NCI-H226 (cell line): Measurements from ENCODE around the gene IFT57.

ENCODE experiments used
- DNase-seq: peaks from one replicate; pipeline ENCODE4 v3.0.0-alpha.2; 2015

Gene IFT57

GRCh38 chr3:108215871-108216270, 6.4 kb downstream of the IFT57 start:
- no peak for DNase-seq

DNA sequence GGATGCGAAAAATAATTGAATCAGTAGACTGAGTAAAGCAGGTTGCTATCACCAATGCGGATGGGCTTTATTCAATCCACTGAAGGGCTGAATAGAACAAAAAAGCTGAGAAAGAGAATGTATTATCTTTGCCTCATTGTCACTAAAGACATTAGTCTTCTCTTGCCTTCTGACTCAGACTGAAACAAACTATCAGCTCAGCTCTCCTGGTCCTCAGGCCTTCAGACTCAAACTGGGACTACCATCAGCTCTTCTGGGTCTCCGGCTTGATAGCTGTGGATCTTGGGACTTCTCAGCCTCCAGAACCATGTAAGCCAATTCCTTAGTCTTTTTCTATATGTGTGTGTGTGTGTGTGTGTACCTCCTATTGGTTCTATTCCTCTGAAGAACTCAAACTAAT, 12.6 kb downstream of the IFT57 start:
- no peak for DNase-seq

DNA sequence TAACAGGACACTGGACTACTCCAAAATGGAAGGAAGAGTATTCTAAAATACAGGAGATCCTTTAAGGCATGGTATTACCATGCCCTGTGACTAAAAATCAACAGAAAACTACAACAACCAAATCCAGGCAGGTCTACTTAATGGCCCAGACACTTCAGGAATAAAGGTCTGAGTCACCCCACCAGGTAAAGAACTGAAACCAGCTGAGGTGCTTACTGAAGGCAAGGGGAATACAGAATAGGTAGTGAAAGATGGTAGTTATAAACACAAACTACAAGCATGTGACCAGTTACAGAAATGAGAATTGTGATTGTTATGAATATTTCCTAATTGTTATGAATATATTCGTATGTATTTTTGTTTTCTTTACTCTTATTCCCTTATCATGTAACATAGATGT, 13.4 kb downstream of the IFT57 start:
- DNase-seq = no peak

- DNase-seq = no peak
Observed at GRCh38 chr3:108202834-108203233, 19.4 kb downstream of the IFT57 start.

GRCh38 chr3:108202080-108202479, 20.1 kb downstream of the IFT57 start:
- DNase-seq = no peak

DNA sequence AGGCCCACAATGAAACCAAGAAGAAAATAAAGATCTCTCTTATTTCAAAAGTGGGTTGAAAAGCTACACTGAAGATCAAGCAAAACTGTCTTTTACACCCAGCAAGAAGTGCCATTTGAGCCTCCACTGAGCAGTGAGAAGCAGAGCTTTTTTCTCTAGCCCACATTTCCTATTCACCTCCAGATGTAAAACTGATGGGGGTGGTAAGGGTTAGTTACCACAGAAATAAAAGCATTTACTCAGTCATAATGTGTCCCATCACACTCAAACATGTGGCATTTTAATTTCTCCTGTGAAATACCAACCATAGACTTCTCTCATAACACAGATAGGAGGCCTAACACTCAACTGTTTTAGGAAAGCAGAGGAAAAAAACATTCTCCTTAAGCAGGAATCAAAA, 21.0 kb downstream of the IFT57 start:
- no peak for DNase-seq

GRCh38 chr3:108200578-108200977, 21.6 kb downstream of the IFT57 start:
- DNase-seq = no peak

DNA sequence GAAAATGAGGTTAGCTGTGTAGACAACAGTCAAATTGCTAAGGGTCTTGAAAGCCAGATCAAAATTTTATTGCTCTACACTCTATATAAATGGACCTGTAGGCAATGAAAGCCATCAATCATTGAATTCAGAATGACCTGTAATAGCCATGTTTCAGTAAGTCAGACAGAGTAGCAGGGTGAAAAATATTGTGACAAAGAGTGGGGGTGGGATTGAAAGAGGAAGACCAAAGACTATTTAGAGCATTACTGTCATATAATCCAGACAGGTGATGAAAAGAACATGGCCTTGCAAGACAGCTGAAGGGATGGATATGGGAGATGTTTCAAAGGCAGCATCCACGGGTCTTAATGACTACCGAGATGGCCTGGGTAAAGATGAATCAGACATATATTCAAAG, 22.2 kb downstream of the IFT57 start:
- DNase-seq = no peak

DNA sequence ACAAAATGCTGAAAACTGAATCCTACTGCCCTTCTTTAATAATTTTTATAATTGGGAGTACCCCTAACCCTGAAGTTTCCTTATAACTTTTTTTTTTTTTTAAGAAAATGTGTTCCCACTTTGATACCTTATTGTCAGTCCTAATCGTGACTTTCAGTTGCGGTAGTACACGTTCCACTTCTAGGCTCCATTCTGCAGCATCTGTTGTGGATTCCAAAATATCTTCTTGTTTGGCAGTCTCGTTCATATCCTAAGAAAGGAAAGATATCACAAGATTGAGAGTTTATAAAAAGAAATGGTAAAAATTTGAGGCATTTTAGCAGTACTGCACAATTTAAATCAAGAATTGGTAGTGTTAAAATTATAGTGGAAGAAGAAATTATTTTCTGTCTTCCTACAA, 30.8 kb downstream of the IFT57 start:
- DNase-seq = no peak

DNA sequence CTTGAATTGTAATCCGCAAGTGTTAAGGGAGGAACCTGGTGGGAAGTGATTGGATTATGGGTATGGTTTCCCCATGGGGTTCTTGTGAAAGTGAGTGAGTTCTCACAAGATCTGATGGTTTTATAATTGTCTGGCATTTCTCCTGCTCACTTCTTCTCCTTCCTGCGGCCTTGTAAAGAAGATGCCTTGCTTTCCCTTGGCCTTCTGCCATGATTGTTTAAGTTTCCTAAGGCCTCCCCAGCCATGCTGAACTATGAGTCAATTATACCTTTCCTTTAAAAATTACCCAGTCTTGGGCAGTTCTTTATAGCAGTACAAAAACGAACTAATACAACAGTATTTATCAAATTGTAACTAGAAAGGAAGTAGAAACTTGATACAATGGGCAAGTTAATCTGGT, 31.9 kb downstream of the IFT57 start:
- no peak for DNase-seq

GRCh38 chr3:108189440-108189839, 32.8 kb downstream of the IFT57 start:
- no peak for DNase-seq

DNA sequence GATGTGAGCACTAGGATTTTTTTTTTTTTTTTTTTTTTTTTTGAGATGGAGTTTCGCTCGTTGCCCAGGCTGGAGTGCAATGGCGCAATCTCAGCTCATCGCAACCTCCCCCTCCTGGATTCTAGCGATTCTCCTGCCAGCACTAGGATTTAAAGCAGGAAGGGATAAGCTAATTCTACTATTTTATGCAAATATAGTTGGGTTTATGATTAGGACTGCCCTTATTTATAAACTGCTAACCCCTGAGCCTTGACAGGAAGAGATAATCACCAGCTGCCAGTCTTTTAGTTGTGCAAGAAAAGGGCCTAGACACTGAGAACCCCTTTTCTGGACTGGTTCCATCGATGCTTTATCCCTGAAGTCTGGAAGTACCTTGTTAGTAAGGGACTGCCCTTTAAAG, 36.7 kb downstream of the IFT57 start:
- no peak for DNase-seq

- no peak for DNase-seq
Observed at GRCh38 chr3:108184824-108185223, 37.4 kb downstream of the IFT57 start.

GRCh38 chr3:108183971-108184370, 38.3 kb downstream of the IFT57 start:
- no peak for DNase-seq

DNA sequence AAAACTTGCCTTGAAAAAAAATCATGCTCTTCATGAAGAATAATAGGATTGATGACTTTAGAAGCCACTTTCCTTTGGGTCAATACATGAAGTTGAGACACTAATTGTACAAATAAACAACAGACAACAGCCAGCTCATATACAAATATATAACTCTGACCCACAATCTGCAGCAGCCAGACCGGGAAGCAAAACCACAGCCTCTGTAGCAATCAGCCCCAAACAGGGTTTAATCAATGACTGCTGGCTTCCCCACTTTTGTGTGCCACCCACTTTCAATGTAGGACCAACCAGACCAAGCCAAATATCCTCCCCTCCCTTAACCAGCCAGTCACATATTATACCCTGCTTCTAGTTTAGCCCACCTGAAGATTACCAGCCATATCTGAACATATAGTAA, 39.0 kb downstream of the IFT57 start:
- DNase-seq = no peak

GRCh38 chr3:108182339-108182738, 39.9 kb downstream of the IFT57 start:
- DNase-seq = peak; percentile 26

DNA sequence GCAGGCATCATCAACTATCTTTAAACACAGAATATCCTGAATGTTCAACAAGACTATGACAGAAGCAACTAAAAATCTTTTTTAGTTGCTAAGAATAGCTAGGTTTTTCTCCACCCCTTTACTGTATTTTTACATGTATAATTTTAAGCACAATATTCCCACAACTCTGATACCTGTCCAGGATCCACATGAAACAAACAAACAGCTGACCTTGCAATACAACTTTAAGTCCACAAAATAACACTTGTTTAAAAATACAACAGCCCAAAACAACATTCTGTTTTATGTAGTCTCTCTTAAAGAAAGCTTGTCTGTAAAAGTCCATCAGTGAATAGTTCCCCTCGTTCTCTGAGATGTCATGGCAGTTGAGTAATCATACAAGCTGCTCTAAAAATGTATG, 41.1 kb downstream of the IFT57 start:
- DNase-seq = no peak

GRCh38 chr3:108180194-108180593, 42.0 kb downstream of the IFT57 start:
- peak; percentile 86 for DNase-seq

- peak; percentile 60 for DNase-seq
Observed at GRCh38 chr3:108178676-108179075, 43.5 kb downstream of the IFT57 start.

GRCh38 chr3:108177536-108177935, 44.7 kb downstream of the IFT57 start:
- DNase-seq = no peak

DNA sequence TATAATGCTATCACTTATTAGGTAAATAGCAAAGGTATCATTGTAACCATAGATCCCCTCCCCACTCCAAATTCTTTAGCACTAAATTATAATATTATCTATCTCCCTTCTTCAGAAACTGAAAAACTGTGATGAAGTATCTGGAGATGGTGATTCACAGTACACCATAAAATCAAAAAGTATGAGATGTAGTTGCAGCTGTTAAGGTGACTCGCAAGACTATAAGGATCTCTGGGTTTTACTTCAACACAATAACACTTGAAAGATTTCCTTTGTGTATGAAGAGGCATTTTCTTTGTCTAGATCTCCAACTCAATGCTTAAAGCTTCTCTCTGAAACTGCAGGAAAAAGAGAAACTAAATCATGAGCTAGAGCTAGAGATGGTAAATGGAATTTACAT, 46.9 kb downstream of the IFT57 start:
- DNase-seq = no peak

- no peak for DNase-seq
Observed at GRCh38 chr3:108171106-108171505, 51.1 kb downstream of the IFT57 start.

DNA sequence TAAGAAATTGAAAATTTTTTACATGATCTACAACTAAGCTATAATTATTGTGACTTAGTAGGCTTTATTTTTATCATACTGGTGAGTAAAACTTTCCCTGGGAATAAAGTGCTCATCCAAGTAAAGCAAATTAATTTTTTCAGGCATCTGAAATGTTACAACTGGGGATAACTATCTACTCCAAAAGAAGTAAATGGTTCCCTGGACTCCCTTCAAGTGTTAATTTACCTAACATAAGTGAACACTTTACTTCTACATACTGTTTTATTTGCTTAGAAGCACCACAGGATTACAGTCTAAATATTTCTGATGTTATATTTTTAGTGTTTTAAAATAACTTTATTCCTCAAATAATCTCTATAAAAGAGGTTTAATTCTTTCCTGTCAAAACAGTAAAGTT, 57.8 kb downstream of the IFT57 start:
- DNase-seq = no peak

- DNase-seq = peak; percentile 81
Observed at GRCh38 chr3:108159865-108160264, 62.4 kb downstream of the IFT57 start.

DNA sequence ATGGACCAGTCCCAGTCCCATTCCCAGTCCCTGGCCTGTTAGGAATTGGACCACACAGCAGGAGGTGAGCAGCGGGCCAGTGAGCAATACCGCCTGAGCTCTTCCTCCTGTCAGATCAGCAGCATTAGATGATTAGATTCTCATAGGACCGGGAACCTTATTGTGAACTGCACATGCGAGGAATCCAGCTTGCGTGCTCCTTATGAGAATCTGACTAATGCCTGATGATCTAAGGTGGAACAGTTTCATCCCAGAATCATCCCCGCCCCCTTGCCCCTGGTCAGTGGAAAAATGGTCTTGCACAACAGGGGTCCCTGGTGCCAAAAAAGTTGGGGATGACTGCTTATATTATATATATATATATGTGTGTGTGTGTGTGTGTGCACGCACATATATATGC, 63.1 kb downstream of the IFT57 start:
- DNase-seq = peak; percentile 95

GRCh38 chr3:108158251-108158650, 64.0 kb downstream of the IFT57 start:
- DNase-seq = no peak
